ENCODE measurements around the gene PSMG3. TPM values are rescaled to one million over a fixed set of nuclear protein-coding genes. Genes with fewer than 3 reads are reported as not detected.

The PSMG3 gene
- total RNA-seq, 1 donor from 2014 or later = 34.1 TPM

- Histone ChIP-seq H3K4me3 (no peak overlapping the region), H3K9me3 (no peaks in the 10 kb centered on the region), H3K27me3 (no peaks in the 10 kb centered on the region), H3K27ac (no peak overlapping the region), H3K36me3 (no peaks in the 10 kb centered on the region), H3K4me1 (no peaks in the 10 kb centered on the region)
- TF ChIP-seq CTCF (IDR thresholded peaks at IDR 0.05) = no peak
- intact Hi-C loops (cut with DNase I) = no loop called here
- DNase-seq (ENCODE audit: low spot score in 2 of 2) = no peak
Measured at GRCh38 chr7:1596181-1597043, 26.6 kb upstream of the PSMG3 start.

- Histone ChIP-seq H3K27me3 (no peaks in the 10 kb centered on the region), H3K4me1 (no peaks in the 10 kb centered on the region), H3K36me3 (no peaks in the 10 kb centered on the region), H3K27ac (no peak overlapping the region), H3K9me3 (no peaks in the 10 kb centered on the region), H3K4me3 (no peak overlapping the region)
- TF ChIP-seq CTCF (IDR thresholded peaks at IDR 0.05) = no peak
- intact Hi-C loops (cut with DNase I) = no loop called here
- no peak for DNase-seq (ENCODE audit: low spot score in 2 of 2)
Measured at GRCh38 chr7:1595636-1596035, 25.8 kb upstream of the PSMG3 start.

- Histone ChIP-seq H3K9me3 (no peaks in the 10 kb centered on the region), H3K4me1 (no peaks in the 10 kb centered on the region), H3K27me3 (no peaks in the 10 kb centered on the region), H3K36me3 (no peaks in the 10 kb centered on the region), H3K4me3 (no peak overlapping the region), H3K27ac (no peak overlapping the region)
- no peak for TF ChIP-seq CTCF (IDR thresholded peaks at IDR 0.05)
- DNase-seq (ENCODE audit: low spot score in 2 of 2) = no peak
- intact Hi-C loops (cut with DNase I) = no loop called here
Measured at GRCh38 chr7:1595027-1595426, 25.2 kb upstream of the PSMG3 start.

GRCh38 chr7:1593904-1594421 is 24.1 kb upstream of the PSMG3 start:
- H3K36me3 ChIP-seq = no peaks in the 10 kb centered on the region

GRCh38 chr7:1593091-1593866 is 23.4 kb upstream of the PSMG3 start:
- H3K27me3 ChIP-seq = no peaks in the 10 kb centered on the region

More at GRCh38 chr7:1593904-1594421, 24.1 kb upstream of the PSMG3 start:
- TF ChIP-seq CTCF (IDR thresholded peaks at IDR 0.05) = no peak
- peaks cover 0 to 7% of the 10 kb centered on the region in 2 donors for H3K9me3 ChIP-seq
- H3K4me3 ChIP-seq = no peak overlapping the region
- H3K4me1 ChIP-seq = no peaks in the 10 kb centered on the region
- intact Hi-C loops (cut with DNase I) = no loop called here
- no peak overlapping the region for H3K27ac ChIP-seq
- no peaks in the 10 kb centered on the region for H3K27me3 ChIP-seq
- DNase-seq (ENCODE audit: low spot score in 2 of 2) = no peak

More at GRCh38 chr7:1593091-1593866, 23.4 kb upstream of the PSMG3 start:
- no peak for DNase-seq (ENCODE audit: low spot score in 2 of 2)
- Histone ChIP-seq H3K9me3 (peaks cover 0 to 9% of the 10 kb centered on the region in 2 donors), H3K4me3 (no peak overlapping the region), H3K27ac (no peak overlapping the region), H3K4me1 (no peaks in the 10 kb centered on the region), H3K36me3 (no peaks in the 10 kb centered on the region)
- intact Hi-C loops (cut with DNase I) = no loop called here
- TF ChIP-seq CTCF (IDR thresholded peaks at IDR 0.05) = peak in 1 of 3 experiments; percentile 13
